ENCODE data around the gene HSDL1. TPM values are rescaled to one million over a fixed set of nuclear protein-coding genes. Genes with fewer than 3 reads are reported as not detected.

HSDL1 gene
- total RNA-seq, 2 donors from 2014 or later, result 6.3 to 8.0 TPM

- H3K36me3 ChIP-seq (replicated peaks in 1 of 2; ENCODE audit: insufficient read depth in 1 of 2, low read depth in 2 of 2), result peaks cover 0 to 14% of the 10 kb centered on the region in 2 donors
- no peak overlapping the region for H3K27ac ChIP-seq
- no peak for DNase-seq
- no peaks in the 10 kb centered on the region for H3K4me1 ChIP-seq
- no peaks in the 10 kb centered on the region for H3K9me3 ChIP-seq
- ATAC-seq, result no peak
- intact Hi-C loops (cut with DNase I), result loop anchor here (10.0 kb wide), 1 partner anchor 103 kb away; the partner anchor contains the start of gene TAF1C
- H3K27me3 ChIP-seq, result no peaks in the 10 kb centered on the region
- TF ChIP-seq, protein P1, sequence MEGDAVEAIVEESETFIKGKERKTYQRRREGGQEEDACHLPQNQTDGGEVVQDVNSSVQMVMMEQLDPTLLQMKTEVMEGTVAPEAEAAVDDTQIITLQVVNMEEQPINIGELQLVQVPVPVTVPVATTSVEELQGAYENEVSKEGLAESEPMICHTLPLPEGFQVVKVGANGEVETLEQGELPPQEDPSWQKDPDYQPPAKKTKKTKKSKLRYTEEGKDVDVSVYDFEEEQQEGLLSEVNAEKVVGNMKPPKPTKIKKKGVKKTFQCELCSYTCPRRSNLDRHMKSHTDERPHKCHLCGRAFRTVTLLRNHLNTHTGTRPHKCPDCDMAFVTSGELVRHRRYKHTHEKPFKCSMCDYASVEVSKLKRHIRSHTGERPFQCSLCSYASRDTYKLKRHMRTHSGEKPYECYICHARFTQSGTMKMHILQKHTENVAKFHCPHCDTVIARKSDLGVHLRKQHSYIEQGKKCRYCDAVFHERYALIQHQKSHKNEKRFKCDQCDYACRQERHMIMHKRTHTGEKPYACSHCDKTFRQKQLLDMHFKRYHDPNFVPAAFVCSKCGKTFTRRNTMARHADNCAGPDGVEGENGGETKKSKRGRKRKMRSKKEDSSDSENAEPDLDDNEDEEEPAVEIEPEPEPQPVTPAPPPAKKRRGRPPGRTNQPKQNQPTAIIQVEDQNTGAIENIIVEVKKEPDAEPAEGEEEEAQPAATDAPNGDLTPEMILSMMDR (IDR thresholded peaks at IDR 0.05), result no peak
- no peak for TF ChIP-seq POLR2A (IDR thresholded peaks at IDR 0.05)
- 79 to 81% methylated on average over 9 to 14 of the region's 14 CpGs for WGBS, 2 donors
- no peak overlapping the region for H3K4me3 ChIP-seq
Observed at GRCh38 chr16:84081446-84081989, 63.5 kb downstream of the HSDL1 start.

- no peaks in the 10 kb centered on the region for H3K27me3 ChIP-seq
- no peaks in the 10 kb centered on the region for H3K9me3 ChIP-seq
- 77 to 84% methylated on average over 6 of the region's 6 CpGs for WGBS, 2 donors
- H3K27ac ChIP-seq, result no peak overlapping the region
- TF ChIP-seq POLR2A (IDR thresholded peaks at IDR 0.05), result no peak
- TF ChIP-seq, protein P1 (IDR thresholded peaks at IDR 0.05), result no peak
- intact Hi-C loops (cut with DNase I), result loop anchor here (10.0 kb wide), 1 partner anchor 104 kb away; the partner anchor contains the start of gene TAF1C
- peaks cover 0 to 10% of the 10 kb centered on the region in 2 donors for H3K36me3 ChIP-seq (replicated peaks in 1 of 2; ENCODE audit: insufficient read depth in 1 of 2, low read depth in 2 of 2)
- ATAC-seq (no peak), DNase-seq (no peak)
- no peaks in the 10 kb centered on the region for H3K4me1 ChIP-seq
- no peak overlapping the region for H3K4me3 ChIP-seq
Observed at GRCh38 chr16:84080813-84081212, 64.2 kb downstream of the HSDL1 start.

DNA sequence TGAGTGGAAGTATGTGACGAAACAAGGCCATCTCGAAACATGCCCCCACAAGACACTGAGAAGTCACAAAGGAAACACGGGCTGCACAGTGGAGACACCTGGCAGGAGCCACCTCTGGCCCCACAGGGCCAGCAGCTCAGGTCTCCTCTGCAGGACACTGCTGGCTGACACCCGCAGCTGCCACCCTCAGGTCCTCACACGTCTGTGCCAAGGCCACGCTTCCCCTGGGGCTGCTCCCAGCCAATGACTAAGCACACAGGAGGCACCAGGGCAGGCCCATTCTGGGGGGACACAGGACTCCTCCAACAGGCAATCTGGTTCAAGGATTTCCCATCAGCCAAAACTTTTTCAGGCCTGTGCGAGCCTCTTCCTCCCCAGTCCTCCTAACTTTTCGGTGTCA lies 64.6 kb downstream of the HSDL1 start:
- TF ChIP-seq POLR2A (IDR thresholded peaks at IDR 0.05), result no peak
- TF ChIP-seq, protein P1 (IDR thresholded peaks at IDR 0.05), result no peak
- WGBS, 2 donors, result 69 to 77% methylated on average over 8 of the region's 8 CpGs
- Histone ChIP-seq H3K4me3 (no peak overlapping the region), H3K36me3 (replicated peaks in 1 of 2; ENCODE audit: insufficient read depth in 1 of 2, low read depth in 2 of 2) (peaks cover 0 to 10% of the 10 kb centered on the region in 2 donors), H3K4me1 (no peaks in the 10 kb centered on the region), H3K27me3 (no peaks in the 10 kb centered on the region), H3K9me3 (no peaks in the 10 kb centered on the region), H3K27ac (no peak overlapping the region)
- DNase-seq, result no peak
- no peak for ATAC-seq
- intact Hi-C loops (cut with DNase I), result loop anchor here (10.0 kb wide), 1 partner anchor 104 kb away; the partner anchor contains the start of gene TAF1C

- no peak for TF ChIP-seq POLR2A (IDR thresholded peaks at IDR 0.05)
- TF ChIP-seq, protein P1 (IDR thresholded peaks at IDR 0.05), result no peak
- WGBS, 2 donors, result 87 to 88% methylated on average over 6 of the region's 6 CpGs
- Histone ChIP-seq H3K27ac (no peak overlapping the region), H3K4me1 (no peaks in the 10 kb centered on the region), H3K9me3 (no peaks in the 10 kb centered on the region), H3K36me3 (replicated peaks in 1 of 2; ENCODE audit: insufficient read depth in 1 of 2, low read depth in 2 of 2) (peaks cover 6 to 13% of the 10 kb centered on the region in 2 donors), H3K27me3 (no peaks in the 10 kb centered on the region), H3K4me3 (no peak overlapping the region)
- ATAC-seq (no peak), DNase-seq (peak in 1 of 4 donors; percentile 25)
- intact Hi-C loops (cut with DNase I), result loop anchor here (10.0 kb wide), 1 partner anchor 105 kb away; the partner anchor contains the start of gene TAF1C
Observed at GRCh38 chr16:84079664-84080063, 65.3 kb downstream of the HSDL1 start.

GRCh38 chr16:84075376-84075775 lies 69.6 kb downstream of the HSDL1 start:
- H3K4me3 ChIP-seq, result no peak overlapping the region
- intact Hi-C loops (cut with DNase I), result no loop called here
- peaks cover 6 to 20% of the 10 kb centered on the region in 2 donors for H3K36me3 ChIP-seq (replicated peaks in 1 of 2; ENCODE audit: insufficient read depth in 1 of 2, low read depth in 2 of 2)
- TF ChIP-seq POLR2A (IDR thresholded peaks at IDR 0.05), result no peak
- TF ChIP-seq, protein P1 (IDR thresholded peaks at IDR 0.05), result no peak
- DNase-seq, result no peak
- H3K9me3 ChIP-seq, result no peaks in the 10 kb centered on the region
- WGBS, 2 donors, result 89 to 90% methylated on average over 11 of the region's 11 CpGs
- no peak overlapping the region for H3K27ac ChIP-seq
- no peaks in the 10 kb centered on the region for H3K27me3 ChIP-seq
- no peaks in the 10 kb centered on the region for H3K4me1 ChIP-seq
- no peak for ATAC-seq

Measured in body of pancreas (tissue), 4 donors.